ENCODE results near the gene TRMT1.

GRCh38 chr19:13072188-13072908 is 44.2 kb downstream of the TRMT1 start:
- no peak for TF ChIP-seq CTCF (conservative IDR thresholded peaks at IDR 0.05; ENCODE audit: low read depth, low read length)
- no peak for TF ChIP-seq EZH2 (IDR thresholded peaks at IDR 0.05; ENCODE audit: borderline replicate concordance, low read depth, low read length, poor library complexity, severe bottlenecking)
